Suprapubic skin (tissue), 4 donors: ENCODE measurements around the gene PRDX5. TPM values are rescaled to one million over a fixed set of nuclear protein-coding genes. Genes with fewer than 3 reads are reported as not detected.

Experiments used
- DNase-seq, 2 donors: peaks; one replicate each; pipeline ENCODE4 v3.0.0-alpha.2; 2019; ENCODE audit warnings: low spot score in 2 of 2
- H3K27ac ChIP-seq: fragments of 200-600 bp; sonication (generic); one replicate; pipeline ENCODE4 v1.5.1; 2019
- H3K27me3 ChIP-seq: fragments of 200-600 bp; sonication (generic); one replicate; pipeline ENCODE4 v1.5.1; 2019
- H3K36me3 ChIP-seq: fragments of 200-600 bp; sonication (generic); one replicate; pipeline ENCODE4 v1.5.1; 2019
- H3K4me1 ChIP-seq: fragments of 200-600 bp; sonication (generic); one replicate; pipeline ENCODE4 v1.5.1; 2019
- H3K4me3 ChIP-seq: fragments of 200-600 bp; sonication (generic); one replicate; pipeline ENCODE4 v1.5.1; 2019; ENCODE audit warnings: mild to moderate bottlenecking
- H3K9me3 ChIP-seq: fragments of 200-600 bp; sonication (generic); one replicate; pipeline ENCODE4 v1.5.1; 2019
- EP300 ChIP-seq: sonication (generic); formaldehyde crosslinking; IDR thresholded peaks from one replicate; pipeline ENCODE4 v1.6.1; 2017; ENCODE audit warnings: antibody characterized with exemption
- POLR2A ChIP-seq, 2 donors: fragments of 450-650 bp; IDR thresholded peaks; one replicate each; pipeline ENCODE4 v1.6.1; 2017; ENCODE audit warnings: antibody characterized with exemption in 2 of 2, mild to moderate bottlenecking in 2 of 2, moderate library complexity in 2 of 2
- POLR2AphosphoS5 ChIP-seq, 3 donors: sonication (generic); formaldehyde crosslinking; IDR thresholded peaks; one replicate each; pipeline ENCODE4 v1.6.1; 2017; ENCODE audit warnings: antibody characterized with exemption in 3 of 3
- whole genome bisulfite sequencing: methylation state at CpG from one replicate; pipeline ENCODE4 v1.1.5; 2018; 5-methylcytosine and 5-hydroxymethylcytosine counted together
- total RNA-seq, 4 donors: library from RNA; depleted of rRNA; stranded (reverse); fragments of >200 nt; gene quantifications; one replicate each; pipeline ENCODE4 v1.1.0, GENCODE V29; 2016
- TF ChIP-seq, protein P1 (sequence below), 2 donors: fragments of 200-600 bp in 1 of 2; fragments of 450-650 bp in 1 of 2; sonication (generic) in 1 of 2; IDR thresholded peaks; one replicate each; pipeline ENCODE4 v1.5.1; 2016 to 2019; ENCODE audit warnings: antibody characterized with exemption in 2 of 2, mild to moderate bottlenecking in 1 of 2, moderate library complexity in 1 of 2

The PRDX5 gene
- total RNA-seq, 4 donors from 2014 or later: 130 to 227 (median 187) TPM

GRCh38 chr11:64341851-64342791 is 24.2 kb downstream of the PRDX5 start:
- 9% methylated on average over 21 of the region's 55 CpGs for WGBS
- Histone ChIP-seq H3K9me3 (no peaks in the 10 kb centered on the region), H3K36me3 (no peaks in the 10 kb centered on the region), H3K27me3 (no peaks in the 10 kb centered on the region), H3K4me3 (peak overlapping the region; percentile 31), H3K4me1 (peaks cover 19% of the 10 kb centered on the region), H3K27ac (peak overlapping the region; percentile 53)
- DNase-seq: peak; percentile 90 to 92
- TF ChIP-seq POLR2AphosphoS5 (IDR thresholded peaks at IDR 0.05) (no peak), POLR2A (IDR thresholded peaks at IDR 0.05) (no peak), EP300 (no peak)
- TF ChIP-seq, protein P1, sequence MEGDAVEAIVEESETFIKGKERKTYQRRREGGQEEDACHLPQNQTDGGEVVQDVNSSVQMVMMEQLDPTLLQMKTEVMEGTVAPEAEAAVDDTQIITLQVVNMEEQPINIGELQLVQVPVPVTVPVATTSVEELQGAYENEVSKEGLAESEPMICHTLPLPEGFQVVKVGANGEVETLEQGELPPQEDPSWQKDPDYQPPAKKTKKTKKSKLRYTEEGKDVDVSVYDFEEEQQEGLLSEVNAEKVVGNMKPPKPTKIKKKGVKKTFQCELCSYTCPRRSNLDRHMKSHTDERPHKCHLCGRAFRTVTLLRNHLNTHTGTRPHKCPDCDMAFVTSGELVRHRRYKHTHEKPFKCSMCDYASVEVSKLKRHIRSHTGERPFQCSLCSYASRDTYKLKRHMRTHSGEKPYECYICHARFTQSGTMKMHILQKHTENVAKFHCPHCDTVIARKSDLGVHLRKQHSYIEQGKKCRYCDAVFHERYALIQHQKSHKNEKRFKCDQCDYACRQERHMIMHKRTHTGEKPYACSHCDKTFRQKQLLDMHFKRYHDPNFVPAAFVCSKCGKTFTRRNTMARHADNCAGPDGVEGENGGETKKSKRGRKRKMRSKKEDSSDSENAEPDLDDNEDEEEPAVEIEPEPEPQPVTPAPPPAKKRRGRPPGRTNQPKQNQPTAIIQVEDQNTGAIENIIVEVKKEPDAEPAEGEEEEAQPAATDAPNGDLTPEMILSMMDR (IDR thresholded peaks at IDR 0.05): peak; percentile 21 to 62

GRCh38 chr11:64342869-64343745 is 25.2 kb downstream of the PRDX5 start:
- WGBS: 49% methylated on average over 14 of the region's 29 CpGs
- H3K36me3 ChIP-seq: no peaks in the 10 kb centered on the region
- H3K9me3 ChIP-seq: no peaks in the 10 kb centered on the region
- H3K27ac ChIP-seq: no peak overlapping the region
- DNase-seq: no peak
- peaks cover 22% of the 10 kb centered on the region for H3K4me1 ChIP-seq
- TF ChIP-seq POLR2AphosphoS5 (IDR thresholded peaks at IDR 0.05) (no peak), EP300 (no peak)
- no peaks in the 10 kb centered on the region for H3K27me3 ChIP-seq
- peak overlapping the region; percentile 31 for H3K4me3 ChIP-seq

- 82% methylated on average over 10 of the region's 18 CpGs for WGBS
- no peaks in the 10 kb centered on the region for H3K27me3 ChIP-seq
- H3K4me3 ChIP-seq: no peak overlapping the region
- peaks cover 28% of the 10 kb centered on the region for H3K4me1 ChIP-seq
- no peak overlapping the region for H3K27ac ChIP-seq
- TF ChIP-seq EP300 (no peak), POLR2AphosphoS5 (IDR thresholded peaks at IDR 0.05) (no peak), POLR2A (IDR thresholded peaks at IDR 0.05) (no peak)
- TF ChIP-seq, protein P1 (IDR thresholded peaks at IDR 0.05): no peak
- H3K9me3 ChIP-seq: no peaks in the 10 kb centered on the region
- no peak for DNase-seq
- H3K36me3 ChIP-seq: no peaks in the 10 kb centered on the region
Observed at GRCh38 chr11:64343767-64344559, 26.0 kb downstream of the PRDX5 start.

GRCh38 chr11:64344787-64345186 is 26.9 kb downstream of the PRDX5 start:
- no peaks in the 10 kb centered on the region for H3K36me3 ChIP-seq
- no peak overlapping the region for H3K27ac ChIP-seq
- no peak overlapping the region for H3K4me3 ChIP-seq
- TF ChIP-seq, protein P1 (IDR thresholded peaks at IDR 0.05): no peak
- no peak for TF ChIP-seq EP300
- no peak for TF ChIP-seq POLR2AphosphoS5 (IDR thresholded peaks at IDR 0.05)
- TF ChIP-seq POLR2A (IDR thresholded peaks at IDR 0.05): no peak
- no peaks in the 10 kb centered on the region for H3K9me3 ChIP-seq
- WGBS: 94% methylated on average over 21 of the region's 28 CpGs
- no peak for DNase-seq
- H3K4me1 ChIP-seq: peaks cover 31% of the 10 kb centered on the region
- no peaks in the 10 kb centered on the region for H3K27me3 ChIP-seq

DNA sequence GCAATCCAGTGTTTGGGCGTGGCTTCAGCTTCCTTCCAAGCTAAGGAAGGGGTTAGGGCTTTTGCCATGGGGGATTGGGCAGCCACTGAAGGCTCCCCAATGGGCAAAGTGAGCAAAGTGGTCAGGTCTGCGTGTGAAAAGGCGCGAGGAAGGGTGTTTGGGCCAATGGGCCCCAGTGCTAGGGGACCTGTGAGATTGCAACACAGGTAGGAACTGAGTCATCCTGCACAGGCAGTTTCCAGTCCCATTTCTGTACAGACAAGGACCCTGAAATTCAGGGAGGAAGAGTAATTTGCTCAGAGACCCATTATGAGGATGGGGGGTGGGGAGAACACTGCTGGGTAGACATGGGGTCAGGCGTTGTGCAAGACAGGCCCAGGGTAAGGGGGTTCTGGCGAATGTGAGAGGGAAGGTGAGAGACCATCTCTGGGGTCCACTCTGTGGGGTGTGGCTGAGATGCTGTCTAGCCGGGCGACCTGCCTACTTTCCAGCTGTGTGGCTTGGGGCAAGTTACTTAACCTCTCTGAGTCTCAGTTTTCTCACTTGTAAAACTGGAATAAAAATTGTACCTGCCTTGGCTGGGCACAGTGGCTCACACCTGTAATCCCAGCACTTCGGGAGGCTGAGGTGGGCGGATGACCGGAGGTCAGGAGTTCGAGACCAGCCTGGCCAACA is 29.4 kb downstream of the PRDX5 start:
- H3K36me3 ChIP-seq: no peaks in the 10 kb centered on the region
- no peak for DNase-seq
- no peaks in the 10 kb centered on the region for H3K9me3 ChIP-seq
- no peak overlapping the region for H3K27ac ChIP-seq
- H3K4me1 ChIP-seq: peaks cover 23% of the 10 kb centered on the region
- no peak overlapping the region for H3K4me3 ChIP-seq
- TF ChIP-seq EP300 (no peak), POLR2A (IDR thresholded peaks at IDR 0.05) (no peak), POLR2AphosphoS5 (IDR thresholded peaks at IDR 0.05) (no peak)
- TF ChIP-seq, protein P1 (IDR thresholded peaks at IDR 0.05): no peak
- WGBS: 84% methylated on average over 12 of the region's 12 CpGs
- no peaks in the 10 kb centered on the region for H3K27me3 ChIP-seq
